GM18867 (cell line): Measurements from ENCODE around the gene NPHP4.
"Not testable (repeated sequence)": the region's sequence is repeated elsewhere in the genome, so short reads cannot be mapped to it uniquely, and the experiment has no call there.

Experiments used
- ATAC-seq: cut with Tn5 transposase; IDR thresholded peaks from one replicate; pipeline ENCODE4 v1.9.1; 2021; ENCODE audit warnings: mild to moderate bottlenecking, moderate library complexity; ENCODE audit not compliant: unreplicated experiment

NPHP4 gene

DNA sequence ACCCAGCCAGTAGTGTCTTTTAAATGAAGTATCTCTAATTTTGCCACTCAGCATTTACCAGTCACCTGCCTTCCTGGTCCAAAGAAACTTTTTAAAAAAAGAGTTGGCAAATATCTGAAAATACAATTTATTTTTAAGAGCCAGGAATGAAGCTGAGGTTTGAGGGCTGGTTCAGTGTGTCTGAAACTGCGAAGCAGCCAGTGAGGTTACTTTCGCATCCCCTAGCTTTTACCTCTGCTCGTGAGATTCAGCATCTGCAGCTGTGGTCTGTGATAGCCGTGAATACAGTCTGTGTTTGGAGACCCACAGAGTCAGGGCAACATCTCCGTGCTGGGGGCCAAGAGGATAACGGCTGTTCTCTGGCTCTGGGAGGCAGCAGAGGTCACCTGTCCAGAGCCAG lies 32.2 kb upstream of the NPHP4 start:
- ATAC-seq: no peak

DNA sequence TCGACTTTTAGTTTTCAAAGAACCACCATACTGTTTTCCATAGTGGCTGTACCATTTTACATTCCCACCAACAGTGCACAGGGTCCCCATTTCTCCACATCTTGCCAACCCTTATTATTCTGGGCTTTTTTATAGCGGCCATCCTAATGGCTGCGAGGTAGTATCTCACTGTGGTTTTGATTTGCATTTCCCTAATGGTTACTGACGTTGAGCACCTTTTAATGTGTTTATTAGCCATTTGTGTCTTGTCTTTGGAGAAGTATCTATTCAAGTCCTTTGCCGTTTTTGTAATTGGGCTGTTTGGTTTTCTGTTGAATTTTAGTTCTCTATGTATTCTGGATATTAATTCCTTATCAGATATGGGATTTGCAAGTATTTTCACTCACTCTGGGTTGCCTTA lies 31.1 kb upstream of the NPHP4 start:
- no peak for ATAC-seq

DNA sequence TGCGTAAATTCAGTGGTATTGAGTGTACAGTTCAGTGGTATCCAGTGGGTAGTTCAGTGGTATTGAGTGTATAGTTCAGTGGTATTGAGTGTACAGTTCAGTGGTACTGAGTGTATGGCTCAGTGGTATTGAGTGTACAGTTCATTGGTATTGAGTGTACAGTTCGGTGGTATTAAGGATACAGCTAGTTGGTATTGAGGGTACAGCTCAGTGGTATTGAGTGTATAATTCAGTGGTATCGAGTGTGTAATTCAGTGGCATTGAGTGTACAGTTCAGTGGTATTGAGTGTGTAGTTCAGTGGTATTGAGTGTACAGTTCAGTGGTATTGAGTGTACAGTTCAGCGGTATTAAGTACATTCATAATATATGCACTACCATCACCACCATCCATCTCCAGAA lies 30.0 kb upstream of the NPHP4 start:
- no peak for ATAC-seq

DNA sequence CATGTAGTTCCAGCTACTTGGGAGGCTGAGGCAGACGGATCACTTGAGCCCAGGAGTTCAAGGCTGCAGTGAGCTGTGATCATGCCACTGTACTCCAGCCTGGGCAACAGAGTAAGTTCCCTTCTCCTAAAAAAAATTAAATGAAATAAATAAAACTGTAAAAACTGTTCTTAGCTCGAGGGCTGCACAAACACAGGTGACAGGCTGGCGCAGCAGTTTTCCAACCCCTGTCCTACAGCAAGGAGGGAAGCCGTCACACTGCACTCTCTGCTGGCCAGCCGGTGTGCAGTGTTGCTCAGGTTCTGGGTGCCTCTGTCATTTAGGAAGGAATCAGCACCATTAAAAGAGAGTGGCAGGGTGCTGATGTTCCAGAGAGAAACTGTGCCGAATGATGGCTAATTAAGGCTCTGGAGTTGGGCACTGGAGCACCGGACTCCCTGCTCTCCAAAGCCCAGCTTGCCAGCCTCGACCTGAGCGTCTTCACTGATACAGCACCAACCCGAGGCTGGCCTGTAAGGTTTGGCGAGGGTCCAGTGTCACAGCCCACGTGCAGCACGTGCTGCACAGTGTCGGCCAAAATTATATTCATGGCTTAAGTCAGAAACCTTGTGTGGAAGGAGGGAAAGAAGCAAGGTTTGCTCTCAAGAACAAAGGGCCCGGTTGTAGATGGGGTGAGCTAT lies 27.1 kb upstream of the NPHP4 start:
- no peak for ATAC-seq

DNA sequence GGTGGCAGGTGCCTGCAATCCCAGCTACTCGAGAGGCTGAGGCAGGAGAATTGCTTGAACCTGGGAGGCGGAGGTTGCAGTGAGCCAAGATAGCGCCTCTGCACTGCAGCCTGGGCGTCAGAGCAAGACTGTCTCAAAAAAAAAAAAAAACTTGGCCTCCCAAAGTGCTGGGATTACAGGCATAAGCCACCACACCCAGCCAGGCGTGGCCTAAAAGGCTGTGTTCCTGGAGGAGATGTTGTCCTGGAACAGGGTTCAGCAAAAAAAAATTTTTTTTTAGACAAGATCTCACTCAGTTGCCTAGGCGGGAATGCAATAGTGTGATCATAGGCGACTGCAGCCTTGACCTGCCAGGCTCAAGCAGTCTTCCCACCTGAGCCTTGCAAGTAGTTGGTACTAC lies 25.4 kb upstream of the NPHP4 start:
- not testable (repeated sequence) for ATAC-seq

DNA sequence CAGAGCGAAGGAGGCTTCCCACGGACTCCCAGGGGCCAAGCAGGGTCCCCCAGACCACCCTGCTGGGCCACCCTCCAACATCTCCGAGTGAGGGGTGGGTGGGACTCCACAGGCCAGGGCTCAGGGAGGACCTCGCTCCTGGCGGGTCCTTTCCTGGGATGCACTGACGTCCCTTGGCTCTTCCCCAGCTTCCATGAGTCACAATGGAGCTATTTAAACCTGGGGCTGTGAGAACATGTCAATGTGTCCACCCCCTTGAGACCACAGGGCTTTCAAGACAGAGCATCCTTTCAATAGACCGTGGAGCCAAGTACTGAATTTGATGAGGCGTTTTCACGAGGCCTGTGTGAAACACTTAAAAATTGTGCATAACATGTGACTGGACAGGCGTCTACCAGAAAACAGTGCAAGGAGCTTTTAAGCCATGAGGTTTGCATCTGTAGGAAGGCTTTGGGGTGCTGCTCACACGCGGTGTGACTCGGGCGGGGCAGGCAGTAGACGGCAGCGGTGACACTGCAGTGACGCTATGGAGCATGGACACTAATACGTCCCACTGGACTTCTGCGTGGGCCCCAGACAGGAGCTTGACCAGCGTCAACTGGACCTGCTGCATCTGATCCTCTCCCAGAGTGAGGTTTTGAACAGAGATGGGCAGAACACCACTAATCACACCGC lies 24.1 kb upstream of the NPHP4 start:
- ATAC-seq: no peak

DNA sequence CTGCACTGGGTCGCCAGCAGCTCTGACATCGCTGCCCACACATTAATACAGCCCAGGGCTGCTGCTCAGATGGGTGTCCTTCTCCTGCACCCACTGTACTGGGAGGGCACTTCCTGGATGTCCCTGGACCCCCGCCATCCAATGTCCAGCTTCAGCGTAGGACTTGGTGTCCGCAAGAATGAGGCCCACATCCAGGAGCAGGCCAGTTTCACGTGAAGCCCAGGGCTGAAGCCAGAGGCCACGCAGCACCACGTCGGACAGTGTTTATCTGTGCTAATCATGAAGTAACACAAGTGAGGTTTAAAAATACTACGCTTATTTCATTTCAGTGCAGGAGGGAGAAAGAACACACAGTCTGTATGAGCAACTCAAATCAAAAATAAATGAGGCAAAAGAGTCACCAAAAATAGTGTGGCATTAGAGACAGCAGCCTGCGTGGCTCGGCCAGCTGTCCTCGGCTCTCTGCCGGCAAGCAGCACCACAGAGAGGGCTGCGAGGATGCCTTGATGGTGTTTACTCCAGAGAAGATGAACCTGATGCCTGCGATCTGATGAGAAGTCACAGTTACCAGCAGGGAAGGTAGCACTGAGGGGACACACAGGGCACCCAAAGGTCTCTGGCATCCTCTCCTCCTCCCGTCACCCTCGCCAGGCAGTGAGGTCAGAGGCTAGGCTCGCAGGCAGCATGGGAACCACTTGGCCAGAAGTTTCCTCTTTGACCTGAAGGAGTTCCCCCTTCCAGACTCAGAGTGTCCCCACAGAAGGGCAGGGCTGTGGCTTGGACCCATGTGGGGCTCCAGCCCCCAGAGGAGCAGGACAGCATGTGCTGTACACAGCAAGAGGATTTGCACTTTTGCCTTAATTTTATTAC lies 22.1 kb upstream of the NPHP4 start:
- no peak for ATAC-seq

DNA sequence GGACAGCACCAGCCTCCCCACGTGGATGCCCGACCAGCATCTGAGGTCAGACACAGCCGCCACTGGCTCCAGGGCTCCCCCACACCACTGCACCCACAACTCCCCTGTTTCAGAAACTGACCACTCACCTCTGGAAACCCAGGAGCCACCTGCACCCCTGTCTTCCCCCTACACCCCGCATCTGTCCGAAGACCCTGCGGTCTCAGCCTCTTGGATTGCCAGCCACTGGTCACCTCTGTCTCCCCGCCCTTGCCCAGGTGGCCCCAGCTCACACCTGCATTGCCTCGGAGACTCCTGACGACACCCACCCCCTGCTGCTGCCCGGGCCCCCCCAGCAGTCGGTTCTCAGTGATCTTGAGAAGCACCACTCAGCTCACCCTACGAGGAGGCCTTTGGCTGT lies 21.3 kb upstream of the NPHP4 start:
- no peak for ATAC-seq

DNA sequence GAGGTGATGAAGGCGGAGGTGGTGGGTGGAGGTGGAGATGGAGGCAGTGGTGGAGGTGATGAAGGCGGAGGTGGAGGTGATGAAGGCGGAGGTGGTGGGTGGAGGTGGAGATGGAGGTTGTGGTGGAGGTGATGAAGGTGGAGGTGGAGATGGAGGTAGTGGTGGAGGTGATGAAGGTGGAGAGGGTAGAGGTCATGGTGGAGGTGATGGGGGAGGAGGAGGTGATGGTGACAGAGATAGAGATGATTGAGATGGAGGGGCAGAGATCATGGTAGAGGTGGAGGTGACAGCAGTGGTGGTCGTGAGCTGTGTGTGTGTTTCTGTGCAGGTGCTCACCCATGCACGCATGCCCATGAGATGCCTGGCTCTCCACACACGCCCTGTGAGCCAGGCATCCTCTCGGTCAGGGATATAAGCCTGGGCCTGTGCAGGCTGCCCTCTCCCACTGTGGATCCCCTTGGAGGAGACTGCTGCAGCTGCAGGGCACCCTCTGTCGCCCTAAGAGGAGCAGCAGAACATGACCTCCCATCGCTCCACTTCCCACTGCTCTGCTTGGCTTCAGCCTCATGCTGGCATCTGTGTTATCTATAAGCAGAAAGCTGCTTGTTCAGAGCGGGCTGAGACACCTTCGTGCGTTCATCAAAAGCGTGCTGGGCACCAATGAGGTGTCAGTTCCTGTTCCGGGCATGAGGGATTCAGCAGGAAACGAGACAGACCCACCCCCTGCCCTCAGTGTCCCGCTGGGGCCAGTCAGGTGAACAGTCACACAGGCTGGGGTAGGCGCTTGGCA lies 20.5 kb upstream of the NPHP4 start:
- no peak for ATAC-seq

DNA sequence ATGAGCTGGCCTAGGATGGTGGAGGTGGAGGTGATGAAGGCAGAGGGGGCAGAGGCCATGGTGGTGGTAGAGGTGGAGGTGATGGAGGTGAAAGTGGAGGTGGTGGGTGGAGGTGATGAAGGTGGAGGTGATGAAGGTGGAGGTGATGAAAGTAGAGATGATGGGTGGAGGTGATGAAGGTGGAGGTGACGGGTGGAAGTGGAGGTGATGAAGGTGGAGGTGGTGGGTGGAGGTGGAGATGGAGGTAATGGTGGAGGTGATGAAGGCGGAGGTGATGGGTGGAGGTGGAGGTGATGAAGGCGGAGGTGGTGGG lies 19.7 kb upstream of the NPHP4 start:
- ATAC-seq: no peak

DNA sequence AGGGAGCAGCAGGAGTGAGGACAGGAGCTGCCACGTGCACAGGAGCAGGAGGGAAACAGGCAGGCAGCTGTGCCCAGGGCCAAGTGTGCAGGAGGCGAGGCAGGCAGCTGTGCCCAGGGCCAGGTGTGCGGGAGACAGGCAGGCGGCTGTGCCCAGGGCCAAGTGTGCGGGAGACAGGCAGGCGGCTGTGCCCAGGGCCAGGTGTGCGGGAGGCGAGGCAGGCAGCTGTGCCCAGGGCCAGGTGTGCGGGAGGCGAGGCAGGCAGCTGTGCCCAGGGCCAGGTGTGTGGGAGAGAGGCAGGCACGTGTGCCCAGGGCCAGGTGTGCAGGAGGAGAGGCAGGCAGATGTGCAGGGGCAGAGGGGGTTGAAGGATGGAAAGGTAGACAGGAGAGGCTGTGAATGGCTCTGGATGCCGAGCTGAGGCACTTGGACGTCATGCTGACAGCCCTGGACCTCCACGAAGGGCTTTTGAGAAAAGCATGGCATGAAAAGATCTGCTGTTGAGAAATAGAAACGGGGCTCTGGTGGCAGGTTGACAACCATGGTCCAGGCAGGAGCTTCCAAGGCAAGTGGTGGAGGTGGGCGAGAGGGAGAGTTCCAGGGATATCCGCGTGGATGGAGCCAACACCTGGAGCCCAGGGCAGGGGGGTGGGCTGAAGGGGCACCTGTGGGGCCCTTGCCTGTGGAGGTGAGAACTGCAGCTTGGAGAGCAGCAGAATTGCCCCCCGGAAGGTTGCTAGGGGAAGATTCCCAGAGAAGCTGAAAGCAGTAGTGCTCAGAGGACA lies 19.1 kb upstream of the NPHP4 start:
- no peak for ATAC-seq

DNA sequence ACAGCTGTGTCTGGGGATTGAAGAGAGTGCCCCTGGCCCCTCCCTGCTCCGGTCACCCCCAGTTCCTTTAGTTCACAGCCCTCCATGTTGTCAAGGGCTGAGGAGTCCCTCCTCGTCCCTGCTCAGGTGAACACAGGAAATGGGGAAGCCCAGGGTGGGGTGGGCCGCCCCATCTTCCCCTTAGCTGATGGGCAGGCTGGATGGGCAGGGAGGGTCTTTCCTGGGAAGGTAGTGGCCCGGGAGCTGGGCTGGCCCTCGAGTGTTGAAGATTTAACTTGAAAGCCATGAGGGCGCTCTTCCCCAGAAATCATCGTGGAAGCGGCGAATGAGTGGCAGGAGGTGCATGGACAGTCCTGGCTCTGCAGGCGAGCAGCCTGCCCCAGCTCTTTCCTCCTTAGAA lies 18.3 kb upstream of the NPHP4 start:
- ATAC-seq: no peak

DNA sequence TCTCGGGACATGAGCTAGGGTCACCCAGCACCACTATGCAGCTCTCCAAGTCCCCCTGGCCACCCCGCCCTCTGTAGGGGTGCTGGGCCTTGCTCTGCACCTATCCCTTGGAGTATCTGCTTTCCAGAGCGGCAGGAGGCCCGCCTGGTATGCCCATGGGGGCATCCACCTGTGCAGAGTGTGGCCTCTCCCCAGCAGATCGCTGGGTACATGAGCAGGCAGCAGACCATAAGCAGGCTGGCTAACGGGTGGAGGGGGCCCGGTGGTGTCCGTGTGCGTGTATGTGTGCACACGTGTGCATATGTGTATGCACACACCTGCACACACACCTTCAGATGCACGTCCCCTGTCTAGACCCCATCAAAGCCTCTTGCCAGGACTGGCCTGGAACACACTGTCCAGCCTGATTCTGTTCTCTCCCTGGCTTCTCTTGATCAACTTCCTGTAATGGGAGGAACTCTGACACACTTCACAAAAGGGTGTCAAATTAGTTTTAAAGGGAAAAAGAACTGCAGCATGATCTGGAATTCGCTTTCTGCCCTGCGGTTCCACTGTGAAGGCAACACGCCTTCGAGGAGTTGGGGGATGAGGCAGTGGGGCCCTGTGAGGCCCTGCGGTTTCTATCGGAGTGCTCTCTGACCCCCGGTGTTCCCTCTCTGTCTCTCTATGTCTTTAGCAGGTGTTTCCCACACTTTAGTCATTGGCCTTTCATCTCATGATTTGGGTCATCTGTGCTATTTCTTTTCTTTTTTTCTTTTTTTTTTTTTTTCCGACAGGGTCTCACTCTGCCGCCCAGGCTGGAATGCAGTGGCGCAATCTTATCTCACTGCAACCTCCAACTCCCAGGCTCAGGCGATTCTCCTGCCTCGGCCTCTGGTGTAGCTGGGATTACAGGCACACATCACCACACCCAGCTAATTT lies 17.2 kb upstream of the NPHP4 start:
- ATAC-seq: no peak

DNA sequence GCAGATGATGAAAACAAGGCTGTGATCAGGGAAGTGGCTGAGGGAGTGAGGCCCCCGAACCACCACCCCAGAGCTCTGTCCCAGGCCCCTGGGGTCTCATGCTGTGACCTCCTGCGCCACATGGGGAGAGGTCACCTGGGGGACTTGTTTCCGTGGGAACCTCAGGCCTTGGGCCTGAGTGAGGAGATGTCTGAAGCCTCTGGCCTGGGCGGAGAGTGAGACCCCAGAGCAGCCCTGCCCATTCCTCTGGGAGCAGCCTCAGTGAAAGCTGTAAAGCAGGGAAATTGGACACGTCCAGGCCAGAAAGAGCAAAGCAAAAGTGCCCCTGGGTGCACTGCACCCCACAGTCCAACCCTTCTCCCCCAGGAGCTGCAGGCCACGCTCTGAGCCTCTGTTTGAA lies 16.5 kb upstream of the NPHP4 start:
- no peak for ATAC-seq

DNA sequence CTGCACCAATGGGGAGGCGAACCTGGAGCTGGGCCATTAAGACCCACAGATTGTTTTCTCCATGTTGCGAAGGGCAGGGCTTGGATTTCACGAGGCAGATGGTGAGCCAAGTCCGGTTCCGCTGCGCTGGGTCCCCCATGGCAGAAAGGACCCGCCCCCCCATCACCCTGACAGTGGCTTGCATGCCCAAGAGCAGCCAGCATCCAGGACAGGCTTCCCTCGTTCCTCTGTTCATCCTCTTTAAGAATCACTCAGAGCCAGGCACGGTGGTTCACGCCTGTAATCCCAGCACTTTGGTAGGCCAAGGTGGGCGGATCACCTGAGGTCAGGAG lies 15.8 kb upstream of the NPHP4 start:
- ATAC-seq: no peak

DNA sequence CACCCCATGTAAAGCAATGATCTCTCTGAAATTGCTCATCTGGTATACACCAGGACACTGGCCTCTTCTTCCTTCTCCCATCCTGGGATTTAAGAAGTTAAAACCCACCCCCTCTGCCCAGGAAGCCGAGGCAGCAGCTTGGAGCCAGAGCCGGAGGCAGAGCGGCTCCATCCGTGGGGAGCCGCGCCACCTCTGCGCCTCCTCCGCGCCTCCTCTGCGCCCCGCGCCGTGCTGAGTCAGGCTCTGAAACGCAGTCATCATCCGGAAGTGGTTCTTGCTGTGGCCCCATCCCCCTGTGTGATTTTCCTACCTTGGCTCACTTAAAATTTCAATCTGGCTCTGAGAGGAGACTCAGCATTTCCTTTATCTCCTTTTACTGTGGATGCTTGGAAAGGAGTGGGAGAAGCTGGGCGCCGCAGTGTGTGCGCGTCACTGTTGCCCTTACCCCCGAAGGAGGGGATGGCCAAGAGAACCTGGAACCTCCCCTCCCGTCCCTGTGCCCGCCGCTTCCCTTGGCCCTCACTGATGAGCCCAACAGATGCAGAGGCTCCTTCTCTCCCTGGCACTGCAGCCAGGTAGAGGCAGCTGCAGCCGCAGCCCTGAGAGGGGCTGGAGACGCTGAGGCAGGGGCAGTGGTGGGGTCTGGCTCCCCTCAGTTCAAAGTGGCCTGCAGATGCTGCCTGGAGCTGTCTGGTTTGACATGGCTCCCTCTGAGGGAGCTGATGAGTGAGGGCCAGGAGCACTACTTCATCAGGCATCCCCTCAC lies 15.3 kb upstream of the NPHP4 start:
- ATAC-seq: no peak

DNA sequence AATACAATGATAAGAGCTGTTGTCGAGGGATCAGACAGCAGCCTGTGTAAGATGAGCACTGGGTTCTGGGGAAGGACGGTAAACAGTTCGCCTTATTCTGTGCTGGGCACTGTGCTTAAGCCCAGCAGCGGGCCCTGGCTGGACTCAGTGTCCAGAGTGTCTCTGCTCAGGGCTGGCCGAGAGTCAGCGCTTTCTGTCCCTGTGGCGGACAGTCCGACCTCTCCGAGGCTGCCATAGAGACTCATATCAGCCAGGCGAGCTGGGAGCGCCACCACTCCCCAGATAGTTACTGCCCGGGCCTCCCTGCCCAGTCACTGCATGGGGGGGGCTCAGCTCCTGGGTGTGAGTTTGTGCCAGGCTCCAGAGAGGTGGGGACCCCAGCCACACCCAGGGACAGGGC lies 14.7 kb upstream of the NPHP4 start:
- no peak for ATAC-seq

DNA sequence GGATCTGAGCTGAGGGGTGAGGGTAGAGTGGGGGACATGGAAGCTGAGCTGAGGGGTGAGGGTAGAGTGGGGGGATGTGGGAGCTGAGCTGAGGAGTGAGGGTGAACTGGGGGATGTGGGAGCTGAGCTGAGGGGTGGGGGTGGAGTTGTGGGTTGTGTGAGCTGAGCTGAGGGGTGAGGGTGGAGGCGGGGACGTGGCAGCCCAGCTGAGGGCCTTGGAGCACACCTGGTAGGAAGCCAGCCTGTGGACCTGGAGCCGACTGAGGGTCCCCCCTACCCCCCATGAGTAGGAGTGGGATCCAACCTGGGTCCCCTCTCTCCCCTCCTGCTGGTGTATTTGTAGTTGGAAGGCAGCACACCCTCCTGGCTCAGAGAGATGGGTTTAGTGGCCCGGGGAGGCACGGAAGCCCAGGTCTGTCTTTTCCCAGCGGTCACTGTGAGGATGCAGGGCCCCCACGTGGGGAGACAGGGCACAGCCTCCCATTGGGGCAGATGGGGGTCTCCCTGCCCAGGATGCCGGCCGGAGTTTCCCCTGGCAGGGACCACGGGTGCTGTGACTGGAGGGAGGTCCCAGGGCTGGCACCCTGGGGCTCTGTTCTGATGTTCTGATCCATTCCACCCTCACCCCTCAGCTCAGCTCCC lies 13.2 kb upstream of the NPHP4 start:
- no peak for ATAC-seq
